Astrocyte (in vitro differentiated cells and primary cell): Measurements from ENCODE around the gene SGK1. TPM values are rescaled to one million over a fixed set of nuclear protein-coding genes. Genes with fewer than 3 reads are reported as not detected.

Source experiments
- DNase-seq: peaks from one replicate; pipeline ENCODE4 v3.0.0-alpha.2; 2010; ENCODE audit warnings: low read depth
- FAIRE-seq: peaks from 2 replicates; lab custom pipeline; 2011; peaks lifted over from hg19 to GRCh38; lab: Jason Lieb, UNC
- H2AFZ ChIP-seq: 2 replicates; pipeline ENCODE4 v1.6.0; 2012; ENCODE audit warnings: low read depth, low read length, inconsistent platforms
- H3K27ac ChIP-seq: 2 replicates; pipeline ENCODE4 v1.5.1; 2011; ENCODE audit warnings: low read depth, low read length, inconsistent platforms
- H3K27me3 ChIP-seq: 2 replicates; pipeline ENCODE4 v1.6.0; 2011; ENCODE audit warnings: low read length, inconsistent platforms; ENCODE audit not compliant: insufficient read depth
- H3K36me3 ChIP-seq: 2 replicates; pipeline ENCODE4 v1.5.1; 2011; ENCODE audit warnings: low read length, inconsistent platforms; ENCODE audit not compliant: insufficient read depth
- H3K4me1 ChIP-seq: 2 replicates; pipeline ENCODE4 v1.5.1; 2011; ENCODE audit warnings: low read length, inconsistent platforms; ENCODE audit not compliant: insufficient read depth
- H3K4me2 ChIP-seq: 2 replicates; pipeline ENCODE4 v1.6.0; 2012; ENCODE audit warnings: low read length, inconsistent platforms
- H3K4me3 ChIP-seq: 2 replicates; pipeline ENCODE4 v1.5.1; 2011; ENCODE audit warnings: low read depth, mild to moderate bottlenecking, low read length, inconsistent platforms; ENCODE audit not compliant: insufficient read depth
- H3K79me2 ChIP-seq: 2 replicates; pipeline ENCODE4 v1.6.0; 2012; ENCODE audit warnings: mild to moderate bottlenecking, low read length, inconsistent platforms; ENCODE audit not compliant: insufficient read depth
- H3K9ac ChIP-seq: 2 replicates; pipeline ENCODE4 v1.6.0; 2012; ENCODE audit warnings: mild to moderate bottlenecking, low read length, inconsistent platforms
- H3K9me3 ChIP-seq: 2 replicates; pipeline ENCODE4 v1.5.1; 2012; ENCODE audit warnings: low read depth, mild to moderate bottlenecking, low read length, inconsistent platforms; ENCODE audit not compliant: insufficient read depth
- H4K20me1 ChIP-seq: 2 replicates; pipeline ENCODE4 v1.6.0; 2012; ENCODE audit warnings: low read length, inconsistent platforms; ENCODE audit not compliant: insufficient read depth
- H3K27ac Mint-ChIP-seq: one replicate; pipeline ENCODE4 v1.8.0; 2021; ENCODE audit warnings: mild to moderate bottlenecking, mixed read lengths; ENCODE audit not compliant: unreplicated experiment
- H3K27me3 Mint-ChIP-seq: one replicate; pipeline ENCODE4 v1.8.0; 2021; ENCODE audit warnings: low read depth, mixed read lengths; ENCODE audit not compliant: unreplicated experiment
- H3K36me3 Mint-ChIP-seq: one replicate; pipeline ENCODE4 v1.8.0; 2021; ENCODE audit warnings: low read depth, mixed read lengths; ENCODE audit not compliant: unreplicated experiment
- H3K4me1 Mint-ChIP-seq: one replicate; pipeline ENCODE4 v1.8.0; 2021; ENCODE audit warnings: low read depth, mixed read lengths; ENCODE audit not compliant: unreplicated experiment
- H3K4me3 Mint-ChIP-seq: one replicate; pipeline ENCODE4 v1.8.0; 2021; ENCODE audit warnings: mild to moderate bottlenecking, moderate library complexity, mixed read lengths; ENCODE audit not compliant: unreplicated experiment
- H3K9me3 Mint-ChIP-seq: one replicate; pipeline ENCODE4 v1.8.0; 2021; ENCODE audit warnings: mild to moderate bottlenecking, mixed read lengths; ENCODE audit not compliant: unreplicated experiment
- EZH2 ChIP-seq: IDR thresholded peaks from 2 replicates; pipeline ENCODE4 v1.6.1; 2012; ENCODE audit warnings: mild to moderate bottlenecking, low read length, inconsistent platforms; ENCODE audit not compliant: insufficient read depth
- total RNA-seq: library from RNA; stranded (reverse); gene quantifications from 2 replicates; pipeline ENCODE4 v1.2.1, GENCODE V29; 2021
- TF ChIP-seq, protein P1 (sequence below): IDR thresholded peaks from 2 replicates; pipeline ENCODE4 v1.5.1; 2011; ENCODE audit warnings: low read depth, mild to moderate bottlenecking, inconsistent platforms, low read length, moderate library complexity; ENCODE audit not compliant: insufficient read depth

The SGK1 gene
- total RNA-seq, 1 donor from 2014 or later = 117 TPM

DNA sequence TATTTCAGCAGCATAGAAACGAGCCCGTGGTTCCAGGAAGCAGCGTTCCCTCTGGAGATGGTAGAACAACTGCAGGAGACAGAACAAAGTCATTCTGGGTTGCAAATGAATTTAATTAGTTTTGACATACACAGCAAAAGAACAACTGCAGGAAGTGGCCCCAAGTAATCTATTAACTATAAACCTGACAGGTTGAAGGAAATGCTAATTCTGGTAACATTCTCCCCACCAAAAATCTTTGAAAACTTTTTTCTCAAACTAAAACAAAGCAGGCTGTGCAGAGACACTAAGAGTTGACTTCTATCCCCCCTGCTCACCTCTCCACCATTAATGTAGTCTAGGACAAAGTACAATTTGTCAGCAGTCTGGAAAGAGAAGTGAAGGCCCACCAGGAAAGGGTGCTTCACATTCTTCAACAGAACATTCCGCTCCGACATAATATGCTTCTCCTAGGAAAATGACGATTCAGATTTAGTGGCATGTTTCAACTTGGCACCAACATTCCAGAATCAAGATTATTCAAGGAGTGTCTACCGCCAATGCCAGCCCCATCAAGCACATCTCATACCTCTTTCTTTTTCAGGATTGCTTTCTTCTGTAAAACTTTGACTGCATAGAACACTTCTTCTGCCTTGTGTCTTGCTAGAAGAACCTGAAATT lies 145.1 kb downstream of the SGK1 start:
- Mint-ChIP-seq H3K4me3 (peak overlapping the region; percentile 100), H3K36me3 (peaks cover 36% of the 10 kb centered on the region), H3K27me3 (no peaks in the 10 kb centered on the region), H3K4me1 (peaks cover 35% of the 10 kb centered on the region), H3K9me3 (no peaks in the 10 kb centered on the region), H3K27ac (peak overlapping the region; percentile 77)
- H3K4me2 ChIP-seq = peak overlapping the region; percentile 93
- peak overlapping the region; percentile 41 for H3K27ac ChIP-seq
- no peaks in the 10 kb centered on the region for H3K27me3 ChIP-seq
- peaks cover 66% of the 10 kb centered on the region for H4K20me1 ChIP-seq
- peaks cover 52% of the 10 kb centered on the region for H3K4me1 ChIP-seq
- H3K36me3 ChIP-seq = peaks cover 58% of the 10 kb centered on the region
- peak overlapping the region; percentile 95 for H3K4me3 ChIP-seq
- no peak overlapping the region for H2AFZ ChIP-seq
- H3K79me2 ChIP-seq = peaks cover 52% of the 10 kb centered on the region
- no peaks in the 10 kb centered on the region for H3K9me3 ChIP-seq
- H3K9ac ChIP-seq = peak overlapping the region; percentile 95
- TF ChIP-seq, protein P1, sequence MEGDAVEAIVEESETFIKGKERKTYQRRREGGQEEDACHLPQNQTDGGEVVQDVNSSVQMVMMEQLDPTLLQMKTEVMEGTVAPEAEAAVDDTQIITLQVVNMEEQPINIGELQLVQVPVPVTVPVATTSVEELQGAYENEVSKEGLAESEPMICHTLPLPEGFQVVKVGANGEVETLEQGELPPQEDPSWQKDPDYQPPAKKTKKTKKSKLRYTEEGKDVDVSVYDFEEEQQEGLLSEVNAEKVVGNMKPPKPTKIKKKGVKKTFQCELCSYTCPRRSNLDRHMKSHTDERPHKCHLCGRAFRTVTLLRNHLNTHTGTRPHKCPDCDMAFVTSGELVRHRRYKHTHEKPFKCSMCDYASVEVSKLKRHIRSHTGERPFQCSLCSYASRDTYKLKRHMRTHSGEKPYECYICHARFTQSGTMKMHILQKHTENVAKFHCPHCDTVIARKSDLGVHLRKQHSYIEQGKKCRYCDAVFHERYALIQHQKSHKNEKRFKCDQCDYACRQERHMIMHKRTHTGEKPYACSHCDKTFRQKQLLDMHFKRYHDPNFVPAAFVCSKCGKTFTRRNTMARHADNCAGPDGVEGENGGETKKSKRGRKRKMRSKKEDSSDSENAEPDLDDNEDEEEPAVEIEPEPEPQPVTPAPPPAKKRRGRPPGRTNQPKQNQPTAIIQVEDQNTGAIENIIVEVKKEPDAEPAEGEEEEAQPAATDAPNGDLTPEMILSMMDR = no peak
- no peak for TF ChIP-seq EZH2
- no peak for DNase-seq
- no peak for FAIRE-seq

DNA sequence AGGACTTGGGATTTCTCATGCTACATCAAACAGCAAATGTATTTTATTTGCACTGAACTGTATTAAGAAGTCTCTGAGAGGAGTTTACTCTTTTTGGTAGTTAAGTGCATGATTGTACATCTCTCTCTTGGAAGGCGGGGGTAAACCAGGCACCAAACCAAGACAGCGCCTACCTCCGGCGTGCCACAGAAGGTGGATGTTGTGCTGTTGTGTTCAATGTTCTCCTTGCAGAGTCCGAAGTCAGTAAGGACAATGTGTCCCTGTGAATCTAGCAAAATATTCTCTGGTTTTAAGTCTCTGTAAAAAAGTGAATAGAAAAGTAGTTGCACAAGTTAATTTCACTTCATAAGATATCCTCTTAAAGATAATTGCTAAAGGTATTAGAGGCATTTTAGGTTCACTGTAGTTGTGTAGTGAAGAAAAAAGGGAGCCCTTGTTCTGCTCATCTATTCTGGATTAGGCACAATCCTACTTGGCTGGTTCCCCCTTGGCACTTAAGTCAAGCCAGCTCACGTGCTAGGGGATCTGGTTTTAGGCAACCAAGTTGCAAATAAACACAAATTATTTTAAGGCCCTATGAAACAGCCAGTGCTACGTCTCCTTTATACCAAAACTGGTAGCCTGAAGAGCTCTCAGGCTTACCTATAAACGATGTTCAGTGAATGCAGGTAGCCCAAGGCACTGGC lies 145.7 kb downstream of the SGK1 start:
- Histone ChIP-seq H3K9ac (peak overlapping the region; percentile 95), H3K36me3 (peaks cover 62% of the 10 kb centered on the region), H3K79me2 (peaks cover 52% of the 10 kb centered on the region), H3K4me3 (peak overlapping the region; percentile 95), H3K27me3 (no peaks in the 10 kb centered on the region), H2AFZ (no peak overlapping the region), H3K4me2 (peak overlapping the region; percentile 93), H3K27ac (peak overlapping the region; percentile 15), H3K9me3 (no peaks in the 10 kb centered on the region), H4K20me1 (peaks cover 66% of the 10 kb centered on the region), H3K4me1 (peaks cover 46% of the 10 kb centered on the region)
- Mint-ChIP-seq H3K4me3 (peak overlapping the region; percentile 100), H3K27me3 (no peaks in the 10 kb centered on the region), H3K36me3 (peaks cover 38% of the 10 kb centered on the region), H3K9me3 (no peaks in the 10 kb centered on the region), H3K27ac (peak overlapping the region; percentile 82), H3K4me1 (peaks cover 33% of the 10 kb centered on the region)
- TF ChIP-seq, protein P1 = no peak
- TF ChIP-seq EZH2 = no peak
- DNase-seq (no peak), FAIRE-seq (no peak)
